ENCODE results near the gene PTX4.
A peak's percentile ranks its signal among the peaks of the same experiment; 100 is the strongest.

Gene PTX4

DNA sequence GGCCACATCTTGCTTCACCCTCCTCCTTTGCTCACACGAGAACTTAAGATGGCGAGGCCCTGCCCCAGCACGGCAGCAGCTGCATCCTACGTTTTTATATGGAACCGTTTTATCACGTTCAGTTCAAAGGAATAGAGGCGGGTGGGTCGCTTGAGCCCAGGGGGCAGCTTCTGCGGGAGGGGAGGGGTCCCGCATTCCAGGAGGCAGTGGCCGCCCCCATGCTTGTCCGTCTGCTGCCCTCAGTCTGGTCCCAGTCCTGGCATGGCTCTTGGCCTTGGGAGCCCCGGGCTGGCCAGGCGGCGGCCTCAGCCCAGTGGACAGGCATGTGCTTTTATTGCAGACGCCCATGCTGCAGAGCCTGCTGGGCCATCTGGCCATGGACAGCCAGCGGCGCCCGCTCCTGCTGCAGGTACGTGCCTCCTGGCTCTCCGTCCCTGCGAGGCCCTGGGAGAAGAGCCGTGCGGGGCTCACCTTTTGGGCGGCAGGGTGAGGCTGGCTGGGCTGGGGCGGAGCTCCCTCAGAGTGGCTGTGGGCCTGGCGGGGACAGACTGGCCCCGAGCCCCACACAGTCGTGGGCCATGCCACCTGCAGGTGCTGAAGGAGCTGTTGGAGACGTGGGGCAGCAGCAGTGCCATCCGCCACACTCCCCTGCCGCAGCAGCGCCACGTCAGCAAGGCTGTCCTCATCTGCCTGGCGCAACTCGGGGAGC lies 11.2 kb upstream of the PTX4 start:
- DNase-seq: no peak

GRCh38 chr16:1498899-1499676 lies 10.3 kb upstream of the PTX4 start:
- DNase-seq: no peak

GRCh38 chr16:1497014-1497598 lies 8.4 kb upstream of the PTX4 start:
- DNase-seq: no peak

GRCh38 chr16:1496464-1496863 lies 7.7 kb upstream of the PTX4 start:
- DNase-seq: no peak

GRCh38 chr16:1495889-1496262 lies 7.1 kb upstream of the PTX4 start:
- DNase-seq: no peak

DNA sequence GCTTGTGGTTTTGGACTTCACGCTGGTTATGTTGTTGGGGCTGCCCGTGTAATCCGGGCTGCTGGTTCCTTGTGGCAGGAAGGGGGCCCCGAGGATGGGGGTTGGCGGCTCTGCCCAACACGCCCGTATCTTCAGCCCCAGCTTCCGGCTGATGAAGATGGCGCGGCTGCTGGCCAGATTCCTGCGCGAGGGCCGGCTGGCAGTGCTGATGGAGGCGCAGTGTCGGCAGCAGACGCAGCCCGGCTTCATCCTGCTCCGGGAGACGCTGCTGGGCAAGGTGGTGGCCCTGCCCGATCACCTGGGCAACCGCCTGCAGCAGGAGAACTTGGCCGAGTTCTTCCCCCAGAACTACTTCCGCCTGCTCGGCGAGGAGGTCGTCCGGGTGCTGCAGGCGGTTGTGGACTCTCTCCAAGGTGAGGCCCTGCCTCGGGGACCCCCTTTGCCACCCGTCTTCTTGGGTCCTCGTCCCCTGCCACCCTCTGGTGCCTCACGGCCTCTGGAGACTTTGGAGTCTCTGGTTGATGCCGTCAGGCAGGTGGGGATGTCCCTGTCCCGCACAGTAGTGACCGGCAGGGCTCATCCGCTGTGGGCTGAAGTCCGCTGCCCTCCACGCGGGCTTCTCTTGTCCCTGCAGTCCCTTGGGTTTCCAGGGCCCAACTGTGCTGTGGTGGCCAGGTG lies 6.6 kb upstream of the PTX4 start:
- no peak for DNase-seq

- no peak for DNase-seq
These were observed 6.0 kb upstream of the PTX4 start for GRCh38 chr16:1494711-1495110.

- DNase-seq: no peak
These were observed 5.4 kb upstream of the PTX4 start for GRCh38 chr16:1494129-1494640.

GRCh38 chr16:1493746-1494094 lies 5.0 kb upstream of the PTX4 start:
- DNase-seq: no peak

- peak; percentile 85 for DNase-seq
These were observed 4.4 kb upstream of the PTX4 start, which contains the start of gene TELO2 for GRCh38 chr16:1492923-1493745. Gene TELO2, plus strand, starts transcription at chr16:1493360. Its CDS starts 922 bp downstream, at chr16:1494282.

- DNase-seq: no peak
These were observed 3.6 kb upstream of the PTX4 start for GRCh38 chr16:1492082-1492922.

GRCh38 chr16:1491327-1491726 lies 2.6 kb upstream of the PTX4 start:
- DNase-seq: no peak

DNA sequence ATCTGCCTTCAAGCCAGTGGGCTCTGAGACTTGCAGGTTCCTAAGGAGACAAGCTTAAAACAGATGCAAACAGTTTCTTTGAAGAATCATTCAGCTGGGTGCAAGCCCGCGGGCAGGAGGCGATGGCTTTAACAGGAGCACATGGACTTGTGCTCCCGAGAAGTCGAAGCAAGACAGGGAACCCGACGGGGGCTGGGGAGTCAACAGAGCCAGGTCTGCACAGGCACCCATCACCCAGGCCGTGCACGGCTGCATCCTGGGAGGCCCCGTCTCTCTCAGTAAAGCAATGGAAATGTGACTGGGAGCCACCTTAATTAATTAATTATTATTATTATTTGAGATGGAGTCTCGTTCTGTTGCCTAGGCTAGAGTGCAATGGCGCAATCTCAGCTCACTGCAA lies 333 bp upstream of the PTX4 start:
- no peak for DNase-seq

DNA sequence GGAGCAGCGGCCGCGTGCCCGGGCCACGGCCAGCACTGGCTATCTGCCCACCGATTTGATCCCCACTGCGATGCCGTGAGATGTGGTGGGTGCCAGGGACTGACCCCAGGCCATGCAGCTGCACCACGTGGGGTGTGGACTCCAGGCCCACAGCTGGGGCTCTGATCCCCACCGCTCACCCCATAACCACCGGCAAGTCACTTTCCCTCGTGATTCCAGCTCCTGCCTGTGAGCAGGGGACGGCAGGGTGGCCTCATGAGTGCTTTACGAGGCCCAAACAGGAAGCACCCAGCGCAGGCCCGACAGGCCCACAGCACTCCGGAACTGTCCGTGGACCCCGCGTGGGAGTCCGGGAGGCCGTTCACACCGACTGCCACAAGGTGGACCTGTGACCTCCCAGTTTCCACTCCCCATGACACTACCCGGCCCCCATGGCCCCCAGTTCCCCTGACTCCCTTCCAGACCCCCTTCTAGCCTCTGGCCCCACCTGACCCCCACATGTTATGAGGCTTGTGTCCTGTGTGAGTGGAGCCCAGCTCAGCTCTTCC lies 616 bp downstream of the PTX4 start:
- DNase-seq: no peak

DNA sequence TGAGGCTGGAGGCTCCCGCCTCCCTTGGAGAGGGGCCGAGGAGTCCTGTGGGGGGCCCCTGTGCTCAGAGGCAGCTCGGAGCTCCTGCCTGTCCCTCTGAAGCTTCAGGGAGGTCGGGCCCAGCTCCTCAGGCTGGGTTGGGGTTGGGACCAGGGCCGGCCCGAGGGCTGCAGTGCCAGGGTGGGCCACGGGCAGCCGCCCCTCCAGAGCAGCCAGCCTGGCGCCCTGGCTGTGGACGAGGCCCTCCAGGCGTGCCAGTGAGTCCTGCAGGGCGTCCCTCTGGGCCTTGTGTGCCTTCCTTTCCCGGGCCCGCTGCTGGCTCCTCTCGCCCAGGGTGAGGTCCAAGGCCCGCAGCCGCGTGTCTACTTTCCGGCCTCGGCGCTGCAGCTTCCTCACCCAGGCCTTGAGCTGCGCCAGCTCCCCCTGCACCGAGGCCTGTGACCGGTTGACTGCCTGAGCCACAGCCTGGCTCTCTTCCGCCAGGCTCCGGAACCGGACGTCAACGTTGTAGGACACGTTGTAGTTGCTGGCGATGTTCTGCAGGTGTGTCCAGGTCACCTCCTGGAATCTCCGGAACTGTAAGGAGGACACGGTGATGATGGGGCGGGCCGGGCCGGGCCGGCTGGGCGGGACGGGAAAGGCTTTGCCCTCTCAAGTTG lies 1.2 kb downstream of the PTX4 start:
- no peak for DNase-seq

DNA sequence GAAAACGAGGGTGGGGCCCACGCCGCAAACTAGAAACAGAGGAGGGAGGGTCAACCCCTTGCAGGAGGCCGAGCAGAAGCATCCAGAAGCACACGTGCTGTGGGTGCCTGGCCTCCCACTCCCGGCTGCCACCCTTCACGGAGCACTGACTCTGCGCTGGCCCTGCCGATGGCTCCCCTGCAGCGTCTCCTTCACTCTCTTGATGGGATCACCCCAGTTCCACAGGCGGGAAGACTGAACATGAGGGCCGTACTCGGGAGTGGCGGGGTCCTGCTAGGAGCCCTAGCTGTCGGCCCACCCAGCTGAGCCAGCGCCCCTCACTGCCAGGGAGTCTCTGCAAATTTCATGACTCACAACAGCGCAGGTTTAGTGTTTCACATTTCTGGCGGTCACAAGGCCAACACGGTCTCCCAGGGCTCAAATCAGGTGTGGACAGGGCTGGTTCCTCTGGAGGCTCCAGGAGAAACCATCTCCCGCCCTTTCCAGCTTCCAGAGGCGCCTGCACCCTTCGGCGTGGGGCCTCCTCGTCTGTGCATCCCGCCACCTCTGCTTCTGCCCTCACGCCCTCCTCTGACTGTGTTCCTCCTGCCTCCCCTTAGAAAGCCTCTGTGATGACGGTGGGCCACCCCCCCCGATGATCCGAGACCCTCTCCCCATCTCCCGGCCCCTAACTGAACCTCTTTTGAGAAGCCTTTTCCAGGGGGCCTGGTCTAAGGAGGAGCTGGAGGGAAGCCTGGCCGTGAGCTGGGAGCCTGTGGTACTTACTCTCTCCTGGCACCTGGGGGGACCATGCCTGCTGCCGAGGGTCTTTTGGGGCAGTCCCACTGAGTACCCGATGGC lies 2.0 kb downstream of the PTX4 start:
- DNase-seq: no peak

DNA sequence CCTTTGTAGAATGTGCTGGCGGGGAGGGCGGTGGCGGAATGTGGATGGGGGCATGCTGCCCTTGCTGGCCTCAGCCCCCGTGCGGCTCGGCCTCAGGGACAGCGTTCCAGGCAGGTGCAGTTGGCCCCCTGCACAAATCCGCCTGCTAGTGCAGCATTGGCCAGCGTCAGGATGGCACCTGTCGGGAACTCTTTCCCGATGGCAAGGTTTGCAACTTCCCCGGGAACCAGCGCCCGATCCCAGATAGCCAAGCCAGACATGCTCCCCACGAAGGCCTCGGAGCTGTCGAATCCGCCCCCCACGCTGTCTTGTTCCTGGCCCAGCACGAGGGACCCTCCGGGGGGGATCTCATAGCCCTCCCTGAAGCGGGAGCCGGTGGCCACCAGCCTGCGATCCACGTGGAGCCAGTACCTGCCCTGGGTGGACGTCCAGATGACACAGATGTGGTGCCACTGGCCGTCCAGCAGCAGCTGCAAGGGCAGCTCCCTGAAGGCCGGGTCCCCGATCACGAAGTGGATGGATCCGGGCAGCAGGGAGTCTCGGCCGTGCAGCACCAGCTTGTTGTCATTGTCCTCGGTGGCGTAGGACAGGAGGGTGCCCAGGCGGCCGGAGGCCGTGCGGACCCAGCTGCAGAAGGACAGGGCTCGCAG lies 2.8 kb downstream of the PTX4 start:
- DNase-seq: no peak

DNA sequence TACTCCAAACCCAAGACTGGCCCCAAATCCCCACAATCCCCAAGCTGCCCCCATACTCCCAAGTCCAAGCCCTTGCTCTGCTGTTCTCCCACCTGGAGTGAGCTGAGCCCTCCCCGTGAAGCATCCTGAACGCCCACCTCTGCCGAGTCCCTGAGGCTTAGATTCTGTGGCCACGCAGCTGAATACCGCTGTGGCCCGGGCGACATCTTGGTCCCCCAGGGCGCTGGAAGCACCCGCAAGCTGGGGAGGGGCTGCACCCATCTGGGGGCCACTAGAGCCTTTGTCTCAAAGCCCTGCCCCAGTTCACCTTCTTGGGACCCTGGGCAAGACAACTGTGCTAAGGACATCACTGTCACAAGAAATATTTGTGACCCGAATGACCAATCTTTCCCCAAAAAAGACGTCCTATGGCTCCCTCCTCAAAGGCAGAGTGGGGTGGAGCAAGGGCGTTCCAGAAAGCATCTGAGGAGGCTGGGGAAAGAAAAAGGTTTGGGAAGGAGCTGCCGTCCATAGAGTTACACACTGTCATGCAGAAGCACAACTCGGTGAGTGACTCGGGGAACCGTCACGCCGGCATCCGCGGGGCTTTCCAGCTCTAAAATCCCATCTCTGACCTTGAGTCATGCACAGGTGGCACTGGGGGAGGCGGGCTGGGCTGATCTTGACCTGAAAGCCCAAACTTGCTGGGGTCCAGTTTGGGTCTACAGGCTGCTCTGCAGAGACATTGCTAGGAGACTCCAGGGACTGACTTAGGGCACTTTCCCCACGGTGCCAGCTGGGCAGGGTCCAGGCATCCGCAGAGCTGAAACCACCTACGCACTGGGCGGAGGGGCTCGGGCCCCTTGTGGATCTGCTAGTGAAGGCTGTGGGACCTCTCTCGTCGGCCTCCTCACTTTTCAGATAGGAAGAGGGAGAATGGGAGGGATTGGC lies 6.6 kb downstream of the PTX4 start:
- DNase-seq: no peak
